GM10266 (cell line): Measurements from ENCODE around the gene ME3.

Experiments
- DNase-seq: peaks from one replicate; pipeline ENCODE4 v3.0.0; 2012; ENCODE audit errors: extremely low spot score
- CTCF ChIP-seq: IDR thresholded peaks from 2 replicates; pipeline ENCODE4 v1.5.1; 2012; ENCODE audit warnings: mild to moderate bottlenecking, low read depth; ENCODE audit not compliant: control insufficient read depth, insufficient read depth; ENCODE audit errors: missing control alignments

The ME3 gene

DNA sequence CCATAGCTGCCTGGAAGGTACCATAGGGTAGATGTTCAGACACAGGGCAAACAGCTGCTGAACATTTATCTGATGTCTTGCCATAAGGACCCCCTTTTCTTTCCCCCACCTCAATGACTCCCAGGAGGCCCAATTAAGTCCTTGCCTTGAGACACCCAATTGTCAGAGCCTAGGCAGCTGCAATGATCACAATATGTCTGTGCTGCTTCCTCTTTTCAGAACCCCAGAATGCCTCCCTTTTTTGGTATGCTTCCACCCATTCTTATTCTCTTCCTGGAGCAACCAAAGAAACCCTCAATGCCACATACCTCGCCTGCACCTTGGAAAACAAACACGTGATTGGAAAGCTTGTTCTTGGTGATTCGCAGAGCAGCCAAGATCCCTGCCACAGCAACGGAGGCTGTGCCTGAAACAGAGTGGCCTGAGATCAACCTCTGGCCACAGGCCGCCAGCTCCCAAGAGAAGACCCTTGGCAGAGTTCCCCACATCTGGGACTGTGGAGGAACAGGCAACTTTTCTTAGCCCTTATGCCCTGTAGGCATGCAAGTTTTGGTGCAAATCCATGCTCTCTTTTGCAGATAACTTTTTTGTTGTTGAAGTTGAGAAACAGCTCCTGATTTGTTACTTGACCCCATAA lies 222.3 kb downstream of the ME3 start:
- no peak for TF ChIP-seq CTCF
- DNase-seq: no peak

- DNase-seq: no peak
- TF ChIP-seq CTCF: no peak
Measured at GRCh38 chr11:86447763-86448480, 224.5 kb downstream of the ME3 start.

GRCh38 chr11:86446924-86447285 lies 225.5 kb downstream of the ME3 start:
- TF ChIP-seq CTCF: no peak
- no peak for DNase-seq

DNA sequence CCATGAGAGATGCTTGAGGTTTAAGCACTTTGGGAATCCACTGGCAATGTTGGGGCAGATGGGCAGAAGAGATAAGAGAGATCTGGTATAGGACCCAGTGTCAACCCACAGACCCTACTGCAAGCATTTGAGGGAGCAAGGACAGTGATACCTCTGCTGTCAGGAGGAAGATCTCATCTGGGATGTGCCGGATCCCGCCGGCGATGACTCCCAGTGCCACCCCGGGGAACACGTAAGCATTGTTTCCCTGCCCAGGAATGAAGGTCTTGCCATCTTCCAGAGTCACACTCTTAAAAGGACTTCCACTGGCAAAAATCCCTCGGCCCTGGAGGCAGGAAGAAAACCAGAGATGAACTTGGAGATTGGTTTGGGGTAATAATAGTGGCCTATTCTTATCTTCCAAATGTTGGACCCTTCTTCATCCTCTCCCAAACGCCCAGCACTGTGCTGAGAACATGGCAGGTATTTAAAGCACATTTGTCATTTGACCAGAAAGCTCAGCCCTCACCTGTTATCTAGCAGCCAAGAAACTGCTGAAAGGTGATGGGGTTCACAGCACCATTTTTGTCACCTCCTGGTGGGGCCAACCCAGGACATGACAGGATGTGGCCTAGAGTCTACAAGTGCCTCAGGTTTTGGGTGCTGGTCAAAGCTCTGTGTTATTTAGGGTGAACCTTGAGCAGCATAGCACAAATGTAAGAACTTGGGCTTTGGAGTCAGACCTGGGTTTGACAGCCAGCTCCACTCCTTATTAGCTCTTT lies 226.1 kb downstream of the ME3 start:
- TF ChIP-seq CTCF: no peak
- DNase-seq: no peak

- no peak for DNase-seq
- TF ChIP-seq CTCF: no peak
Measured at GRCh38 chr11:86444981-86445380, 227.4 kb downstream of the ME3 start.

- DNase-seq: peak; percentile 40
- no peak for TF ChIP-seq CTCF
Measured at GRCh38 chr11:86443415-86443814, 229.0 kb downstream of the ME3 start.

DNA sequence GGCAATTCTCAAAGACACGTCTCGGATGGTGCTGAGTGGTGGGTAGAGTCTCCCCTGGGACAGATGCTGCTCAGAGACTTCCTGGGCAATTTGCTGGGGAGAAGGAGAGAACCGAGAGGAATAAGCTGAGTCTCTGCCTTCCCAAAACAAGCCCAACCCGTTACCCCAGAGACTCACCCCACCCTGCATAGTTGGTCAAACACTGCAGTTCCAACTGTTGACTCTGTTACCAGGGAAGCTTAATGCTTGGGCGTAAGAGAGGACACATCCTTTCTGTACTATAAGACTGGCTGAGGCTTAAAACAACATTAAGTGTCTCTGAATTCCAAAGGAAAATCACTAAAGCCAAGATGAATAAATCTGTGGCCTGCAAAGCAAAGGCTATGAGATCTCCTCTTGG lies 229.6 kb downstream of the ME3 start:
- DNase-seq: no peak
- TF ChIP-seq CTCF: no peak
